GM19035 (cell line): ENCODE data around the gene RBP7.
"Not testable (repeated sequence)": the region's sequence is repeated elsewhere in the genome, so short reads cannot be mapped to it uniquely, and the experiment has no call there.

Experiments used
- ATAC-seq: cut with Tn5 transposase; IDR thresholded peaks from one replicate; pipeline ENCODE4 v1.9.1; 2021; ENCODE audit not compliant: unreplicated experiment

The RBP7 gene

DNA sequence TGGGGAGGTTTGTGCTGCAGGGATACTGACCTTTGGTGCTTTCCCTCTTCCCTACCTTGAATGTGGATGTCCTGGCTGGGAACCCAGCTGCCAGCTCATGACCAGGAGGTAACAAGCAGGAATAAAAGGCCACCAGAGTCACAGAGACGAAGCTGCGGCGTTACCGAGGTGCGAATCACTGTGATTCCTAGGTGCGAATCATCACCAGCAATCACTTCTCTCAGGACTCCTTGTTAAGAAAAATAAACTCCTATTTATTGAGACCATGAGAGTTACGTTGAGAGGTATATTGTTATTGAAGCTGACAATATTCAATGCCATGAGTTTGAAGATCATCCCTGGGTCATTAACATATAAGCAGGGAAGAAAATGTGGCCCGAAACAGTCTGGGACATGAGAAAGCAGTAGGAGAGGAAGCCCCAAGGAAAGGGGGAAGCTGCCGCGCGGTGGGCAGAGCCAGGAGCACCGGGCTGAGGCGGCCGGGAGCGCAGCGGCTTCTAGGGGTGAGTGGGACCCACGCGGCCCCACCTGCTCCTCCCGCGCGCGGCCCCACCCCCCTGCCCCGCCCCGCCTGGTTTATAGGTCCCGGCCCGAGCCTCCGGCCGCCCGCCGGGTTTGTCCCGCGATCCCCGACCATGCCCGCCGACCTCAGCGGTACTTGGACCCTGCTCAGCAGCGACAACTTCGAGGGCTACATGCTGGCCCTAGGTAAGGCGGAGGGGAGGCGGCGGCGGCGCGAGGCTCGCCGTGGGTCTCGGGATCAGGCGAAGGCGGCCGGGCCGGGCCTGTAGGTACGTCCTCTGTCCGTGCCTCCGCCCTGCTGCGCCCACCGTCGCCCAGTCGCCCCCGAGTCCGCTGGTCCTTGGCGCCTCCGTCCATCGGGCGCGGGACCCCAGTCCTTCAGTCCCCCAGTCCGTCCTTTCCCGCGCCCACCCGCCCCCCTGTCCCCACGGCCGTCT is at the start of gene RBP7:
Gene RBP7, plus strand, starts transcription at position 605 of the 959 bp plus-strand sequence. Its CDS starts 31 bp downstream, at position 636.
- ATAC-seq, result no peak

DNA sequence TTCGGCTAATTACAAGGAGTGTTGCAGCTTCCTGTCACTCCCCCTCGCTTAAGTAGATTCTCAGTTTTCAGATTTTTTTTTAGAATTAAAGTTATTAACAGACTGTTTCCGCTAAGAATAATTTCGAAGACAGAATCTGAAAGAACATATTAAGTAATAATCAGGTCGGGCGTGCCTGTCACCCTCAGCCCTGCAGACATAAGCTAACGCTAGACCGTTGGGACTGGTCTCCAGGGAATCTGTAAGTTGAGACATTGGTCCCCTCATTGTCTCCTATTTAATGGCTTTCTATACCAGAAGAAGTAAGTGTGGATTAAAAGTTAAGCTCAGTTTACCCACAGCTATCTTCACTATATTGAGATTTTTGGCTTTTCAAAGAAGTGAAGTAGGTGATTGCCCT is 39.3 kb upstream of the RBP7 start:
- no peak for ATAC-seq

DNA sequence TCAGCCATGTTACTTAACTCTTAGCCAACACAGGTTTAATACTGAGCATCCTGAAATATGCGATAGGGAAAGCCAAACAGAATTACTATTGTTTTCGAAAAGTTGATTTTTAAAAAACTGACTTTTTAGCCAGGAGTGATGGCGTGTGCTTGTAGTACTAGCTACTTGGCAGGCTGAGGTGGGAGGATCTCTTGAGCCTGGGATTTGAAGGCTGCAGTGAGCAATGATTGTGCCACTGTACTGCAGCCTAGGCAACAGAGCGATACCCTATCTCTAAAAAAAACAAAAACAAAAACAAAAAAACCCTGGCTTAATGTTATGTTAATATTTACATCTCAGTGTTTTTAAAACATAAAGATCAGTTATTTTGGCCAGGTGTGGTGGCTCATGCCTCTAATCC is 37.0 kb upstream of the RBP7 start:
- no peak for ATAC-seq

DNA sequence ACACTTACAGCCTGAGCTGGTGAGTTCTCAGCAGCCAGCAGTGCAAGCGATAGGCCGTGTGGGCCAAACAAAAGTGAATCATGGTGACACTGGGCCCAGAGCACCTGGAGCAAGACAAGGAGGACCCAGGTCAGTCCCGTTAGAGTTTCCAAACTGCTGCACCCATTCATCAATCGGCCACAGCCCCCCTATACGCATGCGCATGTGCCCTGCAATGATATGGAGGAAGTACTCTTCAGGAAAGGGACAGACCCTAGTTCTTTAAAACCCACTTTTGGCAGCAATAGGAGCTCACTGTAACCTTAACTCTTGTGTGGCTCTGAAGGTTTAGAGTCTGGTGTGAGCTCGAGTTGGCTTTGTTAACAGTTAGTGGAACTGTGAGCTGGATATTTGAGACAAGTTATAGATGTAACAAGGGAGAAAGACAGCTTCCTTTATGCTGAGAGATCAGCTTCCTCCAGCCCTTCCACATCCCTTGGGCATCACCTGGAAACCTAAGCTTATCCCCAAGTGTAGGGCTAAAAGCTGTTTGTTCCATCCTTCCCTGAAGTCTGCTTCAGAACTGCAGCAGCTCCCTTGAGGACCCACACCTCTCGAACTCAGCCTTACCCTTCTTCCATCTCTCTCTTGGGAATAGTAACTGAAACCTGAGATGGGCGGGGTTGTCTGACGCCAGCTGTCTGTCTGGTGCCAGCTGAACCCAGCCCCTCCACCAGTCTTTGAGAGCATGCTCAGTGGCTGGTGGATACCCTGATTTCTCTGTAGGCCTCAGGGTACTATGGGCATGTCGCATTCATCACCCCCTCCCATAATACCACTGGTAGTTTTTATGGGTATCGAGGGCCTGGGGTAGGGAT is 36.1 kb upstream of the RBP7 start:
- ATAC-seq, result no peak

DNA sequence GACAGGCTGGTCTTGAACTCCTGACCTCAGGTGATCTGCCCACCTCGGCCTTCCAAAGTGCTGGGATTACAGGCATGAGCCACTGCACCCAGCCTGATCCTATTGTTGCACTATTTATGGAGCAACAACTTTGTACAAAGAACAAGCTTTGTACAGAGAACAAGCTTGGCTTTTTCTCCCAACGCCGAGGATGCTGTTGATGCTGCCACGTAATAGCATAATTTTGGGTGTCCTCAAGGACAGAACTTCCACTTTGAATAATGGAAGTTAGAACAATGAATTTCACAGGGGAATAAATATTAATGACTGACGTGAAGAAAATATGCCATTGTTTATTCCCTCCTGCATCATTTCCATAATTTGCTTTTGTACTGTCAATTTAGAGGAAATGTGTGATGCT is 12.8 kb upstream of the RBP7 start:
- ATAC-seq, result no peak

DNA sequence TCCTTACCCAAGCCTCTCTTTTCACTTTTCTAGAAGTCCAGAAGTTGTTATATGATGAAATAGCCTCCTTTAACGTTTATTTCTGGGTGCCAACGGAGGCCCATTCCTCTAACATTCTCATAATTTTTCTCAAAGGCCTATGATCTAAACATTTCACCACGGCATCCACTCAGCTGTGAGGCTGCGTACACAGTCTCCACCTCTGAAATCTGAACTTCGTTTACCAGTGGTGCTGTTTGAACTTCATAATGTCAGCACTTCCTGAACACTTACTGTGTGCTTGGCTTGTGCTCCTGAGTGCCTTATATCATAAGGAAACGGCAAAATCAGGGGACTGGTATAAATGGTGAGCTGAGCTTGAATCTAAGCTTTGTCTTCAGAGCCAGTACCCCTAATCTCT is 12.0 kb upstream of the RBP7 start:
- ATAC-seq, result no peak

DNA sequence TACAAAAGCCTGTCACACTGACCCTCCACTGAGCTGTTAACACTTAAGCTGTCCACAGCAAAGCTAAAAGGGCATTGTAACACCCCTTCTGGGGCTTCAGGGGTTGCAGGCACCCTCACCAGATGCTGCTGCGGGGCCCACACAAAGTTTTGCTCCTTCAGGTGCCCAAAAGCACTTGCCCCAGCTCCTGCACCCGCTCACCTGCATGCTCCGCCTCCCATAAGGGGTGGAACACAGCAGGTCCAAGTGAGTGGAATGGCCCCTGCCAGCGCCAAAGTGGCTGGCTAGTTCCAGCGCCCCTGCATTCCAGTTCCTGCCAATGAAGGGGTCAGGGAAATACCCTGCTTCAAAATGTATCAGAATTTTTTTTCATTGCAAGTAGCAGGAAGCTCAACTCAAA is 7.3 kb upstream of the RBP7 start:
- no peak for ATAC-seq

DNA sequence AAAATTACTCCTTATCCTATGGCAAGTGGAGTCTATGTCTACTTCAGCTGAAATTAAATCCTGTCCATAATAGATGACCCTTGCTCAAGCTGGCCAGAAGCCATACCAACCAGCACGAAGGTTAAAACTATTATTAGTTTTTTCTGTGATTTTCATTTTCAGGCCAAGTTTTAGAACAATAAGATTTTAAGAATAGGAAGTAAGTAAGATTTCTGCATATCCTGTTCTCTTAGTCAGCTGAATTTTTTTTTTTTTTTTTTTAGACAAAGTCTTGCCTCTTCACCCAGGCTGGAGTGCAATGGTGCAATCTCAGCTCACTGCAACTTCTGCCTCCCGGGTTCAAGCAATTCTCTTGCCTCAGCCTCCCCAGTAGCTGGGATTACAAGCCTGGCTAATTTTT is 6.1 kb upstream of the RBP7 start:
- ATAC-seq, result no peak

DNA sequence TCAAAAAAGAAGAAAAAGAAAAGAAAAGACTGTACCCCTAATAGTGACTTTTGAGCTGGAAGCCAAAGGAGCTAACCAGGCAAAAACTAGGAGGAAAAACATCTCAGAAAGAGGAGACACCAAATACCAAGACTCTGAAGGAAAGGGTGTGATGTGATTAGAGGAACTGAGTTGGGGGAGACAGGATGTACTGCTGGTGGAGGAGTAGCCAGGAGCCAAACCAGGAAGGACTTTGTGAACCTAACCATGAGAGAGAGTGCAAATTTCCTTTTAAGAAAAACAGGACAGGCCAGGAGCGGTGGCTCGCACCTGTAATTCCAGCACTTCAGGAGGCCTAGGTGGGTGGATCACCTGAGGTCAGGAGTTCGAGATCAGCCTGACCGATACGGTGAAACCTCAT is 4.1 kb upstream of the RBP7 start:
- ATAC-seq, result no peak

DNA sequence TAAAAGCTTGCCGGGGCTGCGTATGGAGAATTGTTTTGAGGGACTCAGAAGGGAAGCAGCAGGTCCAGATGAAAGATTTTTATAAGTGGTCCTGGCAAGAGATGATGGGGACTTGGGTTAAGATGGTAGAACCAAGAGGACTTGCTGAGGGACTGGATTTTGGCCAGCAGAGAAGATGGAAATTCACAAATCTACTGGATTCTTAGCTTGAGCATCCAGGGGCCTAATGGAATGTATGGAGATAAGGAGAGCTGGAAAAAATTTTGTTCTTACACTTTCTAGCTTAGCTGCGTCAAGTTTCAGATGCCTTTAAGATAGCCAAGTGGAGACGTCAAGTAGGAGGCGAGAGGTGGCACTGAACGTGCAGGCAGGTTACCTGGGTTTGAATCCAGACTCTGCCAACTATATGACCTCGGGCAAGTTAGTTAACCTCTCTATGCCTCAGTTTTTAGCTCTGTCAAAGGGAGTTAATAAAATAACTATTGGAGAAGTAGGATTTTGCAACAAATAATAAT is 3.4 kb upstream of the RBP7 start:
- no peak for ATAC-seq

DNA sequence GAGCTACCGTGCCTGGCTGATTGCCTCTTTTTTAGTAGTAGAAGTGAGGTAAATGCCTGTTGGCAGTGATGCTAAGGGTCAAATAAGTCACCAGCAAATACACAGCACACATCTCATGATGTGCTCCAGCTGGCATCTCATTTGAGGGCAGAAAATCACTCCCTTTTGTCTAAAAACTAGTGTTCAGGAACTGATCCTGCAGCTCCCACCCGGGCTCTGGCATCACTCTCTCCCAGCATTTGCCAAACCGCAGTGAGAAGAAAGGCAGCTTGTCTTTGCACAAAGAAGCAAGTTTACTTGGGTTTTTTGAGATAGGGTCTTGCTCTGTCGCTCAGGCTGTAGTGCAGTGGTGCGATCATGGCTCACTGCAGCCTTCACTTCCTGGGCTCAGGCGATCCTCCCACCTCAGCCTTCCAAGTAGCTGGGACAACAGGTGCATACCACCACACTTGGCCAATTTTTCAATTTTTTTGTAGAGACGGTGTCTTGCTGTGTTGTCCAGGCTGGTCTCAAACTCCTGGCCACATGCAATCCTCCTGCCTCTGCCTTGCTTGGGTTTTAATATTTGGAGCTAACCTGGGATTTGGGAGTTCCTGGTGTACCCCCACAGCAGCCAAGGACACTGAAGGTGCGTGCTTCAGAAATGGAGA is 4.1 kb downstream of the RBP7 start:
- ATAC-seq, result no peak

DNA sequence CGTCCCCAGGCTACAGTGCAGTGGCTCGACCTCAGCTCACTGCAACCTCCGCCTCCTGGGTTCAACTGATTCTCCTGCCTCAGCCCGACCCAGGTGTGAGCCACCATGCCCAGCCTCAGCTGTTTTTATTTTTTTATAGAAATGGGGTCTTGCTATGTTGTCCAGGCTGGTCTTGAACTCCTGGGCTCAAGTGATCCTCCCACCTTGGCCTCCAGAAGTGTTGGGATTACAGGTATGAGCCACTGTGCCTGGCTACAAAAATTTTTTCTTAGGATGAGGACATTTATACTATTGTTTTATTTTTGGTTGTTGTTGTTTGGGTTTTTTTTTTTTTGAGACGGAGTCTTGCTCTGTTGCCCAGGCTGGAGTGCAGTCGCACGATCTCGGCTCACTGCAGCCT is 8.2 kb downstream of the RBP7 start:
- ATAC-seq, result not testable (repeated sequence)

DNA sequence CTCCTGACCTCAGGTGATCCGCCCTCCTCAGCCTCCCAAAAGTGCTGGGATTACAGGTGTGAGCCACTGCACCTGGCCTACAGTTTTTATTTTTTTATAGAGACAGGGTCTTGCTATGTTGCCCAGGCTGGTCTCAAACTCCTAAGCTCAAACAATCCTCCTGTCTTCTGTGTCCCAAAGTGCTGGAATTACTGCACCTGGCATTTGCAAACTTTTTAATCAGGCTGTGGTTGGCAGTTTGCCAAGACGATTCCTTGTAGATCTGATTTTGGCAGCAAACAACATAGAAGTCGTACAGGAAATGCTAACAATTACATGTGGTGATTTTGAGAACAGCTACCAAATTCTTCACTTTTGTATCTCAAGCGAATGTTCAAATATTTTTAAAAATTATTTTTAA is 10.1 kb downstream of the RBP7 start:
- ATAC-seq, result no peak

DNA sequence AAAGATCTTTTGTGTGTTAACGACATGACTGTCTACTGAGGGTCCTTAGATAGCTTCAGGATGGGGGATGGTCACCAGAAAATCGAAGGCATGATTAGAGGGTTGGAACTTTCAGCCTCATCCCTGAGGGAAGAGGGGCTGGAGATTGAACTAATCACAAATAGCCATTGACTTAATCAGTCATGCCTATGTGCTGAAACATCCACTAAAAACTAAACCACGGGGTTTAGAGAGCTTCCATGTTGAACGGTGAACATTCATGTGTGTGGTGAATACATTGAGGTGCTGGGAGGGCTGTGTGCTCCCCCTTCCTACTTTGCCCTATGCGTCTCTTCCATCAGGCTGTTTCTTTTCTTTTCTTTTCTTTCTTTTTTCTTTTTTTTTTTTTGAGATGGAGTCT is 17.0 kb downstream of the RBP7 start:
- ATAC-seq, result no peak

DNA sequence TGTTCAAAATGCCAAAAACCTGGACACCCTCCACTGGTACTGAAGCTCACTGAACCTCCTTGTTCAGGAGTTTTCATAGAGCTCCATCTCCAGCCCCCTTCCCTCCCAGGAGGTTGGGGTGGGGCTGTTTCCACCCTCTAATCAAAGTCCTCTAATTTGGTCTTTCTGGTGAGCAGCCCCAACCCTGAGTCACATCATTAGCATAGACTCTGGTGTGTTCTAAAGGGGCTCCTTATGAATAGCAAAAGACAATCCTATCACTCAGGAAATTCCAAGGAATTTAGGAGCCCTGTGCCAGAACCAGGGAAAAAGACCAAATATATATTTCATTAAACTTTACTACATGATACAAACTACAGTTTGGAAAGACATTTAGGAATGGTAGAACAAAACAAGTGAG is 22.5 kb downstream of the RBP7 start:
- no peak for ATAC-seq

DNA sequence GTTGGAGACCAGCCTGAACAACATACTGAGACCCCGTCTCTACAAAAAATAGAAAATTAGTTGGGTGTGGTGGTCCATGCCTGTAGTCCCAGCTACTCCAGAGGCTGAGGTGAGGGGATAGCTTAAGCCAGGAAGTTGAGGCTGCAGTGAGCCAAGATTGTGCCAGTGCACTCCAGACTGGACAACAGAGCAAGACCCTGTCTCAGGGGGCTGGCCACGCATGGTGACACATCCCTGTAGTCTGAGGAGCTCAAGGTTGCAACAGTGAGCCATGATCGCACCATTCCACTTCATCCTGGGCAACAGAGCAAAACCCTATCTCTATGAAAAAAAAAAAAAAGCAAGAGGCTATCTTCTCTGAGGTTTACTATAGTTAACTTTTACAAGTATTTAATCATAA is 23.1 kb downstream of the RBP7 start:
- ATAC-seq, result no peak

DNA sequence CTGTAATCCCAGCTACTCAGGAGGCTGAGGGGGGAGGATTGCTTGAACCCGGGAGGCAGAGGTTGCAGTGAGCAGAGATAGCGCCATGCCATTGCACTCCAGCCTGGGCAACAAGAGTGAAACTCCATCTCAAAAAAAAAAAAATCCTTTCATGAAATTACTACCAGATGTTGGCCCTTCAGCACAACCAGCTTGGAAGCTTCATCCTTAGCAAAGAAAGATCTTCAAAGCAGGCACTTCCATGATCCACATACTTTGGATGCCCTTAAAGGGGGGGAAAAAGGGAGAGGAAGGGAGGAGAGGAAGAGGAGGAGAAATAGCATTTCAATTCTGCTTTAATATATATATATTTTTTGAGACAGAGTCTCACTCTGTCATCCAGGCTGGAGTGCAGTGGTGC is 23.6 kb downstream of the RBP7 start:
- not testable (repeated sequence) for ATAC-seq

DNA sequence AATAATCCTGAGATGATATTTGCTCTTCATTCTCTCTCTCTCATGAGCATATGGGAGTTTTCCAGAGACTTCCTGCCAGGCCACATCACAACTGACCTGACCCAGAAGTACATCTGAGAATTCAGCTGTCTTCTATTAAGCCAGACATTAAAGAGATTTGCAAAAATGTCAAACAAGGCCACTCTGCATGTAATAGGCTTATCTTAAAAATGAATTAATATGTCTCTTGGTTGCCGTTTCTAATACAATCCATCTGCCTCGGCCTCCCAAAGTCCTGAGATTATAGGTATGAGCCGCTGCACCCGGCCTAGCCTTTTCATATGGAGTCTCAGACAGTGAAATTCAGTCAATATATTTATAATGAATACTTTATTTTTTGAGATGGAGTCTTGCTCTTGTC is 25.0 kb downstream of the RBP7 start:
- ATAC-seq, result not testable (repeated sequence)

DNA sequence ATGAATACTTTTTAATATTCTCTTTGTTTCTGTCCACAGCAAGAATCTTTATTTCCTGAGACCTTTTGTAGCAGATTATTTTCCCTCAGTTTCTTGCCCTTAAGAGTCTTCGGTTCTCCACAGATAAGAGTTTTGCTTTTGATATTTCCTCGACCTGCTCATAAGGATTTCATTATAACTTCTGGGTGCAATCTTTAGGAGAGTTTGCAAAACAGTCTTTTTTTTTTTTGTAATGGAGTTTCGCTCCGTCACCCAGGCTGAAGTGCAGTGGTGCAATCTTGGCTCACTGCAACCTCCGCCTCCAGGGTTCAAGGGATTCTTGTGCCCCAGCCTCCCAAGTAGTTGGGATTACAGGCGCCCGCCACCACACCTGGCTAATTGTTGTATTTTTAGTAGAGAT is 25.6 kb downstream of the RBP7 start:
- ATAC-seq, result no peak

DNA sequence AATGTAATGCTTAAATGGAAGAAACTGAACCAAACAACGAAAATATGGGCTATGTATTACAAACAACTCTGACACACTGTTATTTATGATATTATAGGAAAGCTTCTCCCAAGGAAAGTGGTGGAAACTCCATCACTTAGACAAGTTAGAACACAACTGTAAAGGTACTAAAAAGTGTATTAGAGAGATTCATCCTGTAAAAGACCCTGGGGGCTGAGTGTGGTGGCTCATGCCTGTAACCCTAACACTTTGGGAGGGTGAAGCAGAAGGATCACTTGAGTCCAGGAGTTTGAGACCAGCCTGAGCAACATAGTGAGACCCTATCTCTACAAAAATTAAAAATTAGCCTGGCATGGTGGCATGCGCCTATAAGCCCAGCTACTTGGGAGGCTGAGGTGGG is 28.3 kb downstream of the RBP7 start:
- no peak for ATAC-seq

DNA sequence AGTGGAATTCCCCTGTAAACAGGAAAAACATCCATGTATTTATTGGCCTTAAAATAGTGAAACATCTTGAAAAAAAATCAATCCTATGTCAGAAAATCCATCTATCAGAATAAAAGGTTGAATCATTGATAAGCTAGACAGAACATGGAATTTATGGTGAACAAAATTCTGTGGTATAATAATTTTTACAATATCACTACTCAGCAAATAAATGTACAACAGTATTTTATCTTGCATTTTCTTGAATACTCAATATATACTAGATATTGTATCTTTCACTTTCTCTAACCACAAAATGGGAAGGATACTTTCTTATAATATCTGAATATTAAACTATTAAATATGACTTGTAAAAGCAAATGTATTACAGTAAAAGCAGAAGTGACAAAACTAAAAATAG is 30.0 kb downstream of the RBP7 start:
- ATAC-seq, result no peak
